Endothelial cell of hepatic sinusoid (primary cell): ENCODE measurements around the gene PSME2.

ENCODE experiments used
- in situ Hi-C: cut with HindIII; loops from 2 replicates; pipeline ENCODE4 v1.10.0; 2017; ENCODE audit warnings: low sequenced_read_pairs

The PSME2 gene

DNA sequence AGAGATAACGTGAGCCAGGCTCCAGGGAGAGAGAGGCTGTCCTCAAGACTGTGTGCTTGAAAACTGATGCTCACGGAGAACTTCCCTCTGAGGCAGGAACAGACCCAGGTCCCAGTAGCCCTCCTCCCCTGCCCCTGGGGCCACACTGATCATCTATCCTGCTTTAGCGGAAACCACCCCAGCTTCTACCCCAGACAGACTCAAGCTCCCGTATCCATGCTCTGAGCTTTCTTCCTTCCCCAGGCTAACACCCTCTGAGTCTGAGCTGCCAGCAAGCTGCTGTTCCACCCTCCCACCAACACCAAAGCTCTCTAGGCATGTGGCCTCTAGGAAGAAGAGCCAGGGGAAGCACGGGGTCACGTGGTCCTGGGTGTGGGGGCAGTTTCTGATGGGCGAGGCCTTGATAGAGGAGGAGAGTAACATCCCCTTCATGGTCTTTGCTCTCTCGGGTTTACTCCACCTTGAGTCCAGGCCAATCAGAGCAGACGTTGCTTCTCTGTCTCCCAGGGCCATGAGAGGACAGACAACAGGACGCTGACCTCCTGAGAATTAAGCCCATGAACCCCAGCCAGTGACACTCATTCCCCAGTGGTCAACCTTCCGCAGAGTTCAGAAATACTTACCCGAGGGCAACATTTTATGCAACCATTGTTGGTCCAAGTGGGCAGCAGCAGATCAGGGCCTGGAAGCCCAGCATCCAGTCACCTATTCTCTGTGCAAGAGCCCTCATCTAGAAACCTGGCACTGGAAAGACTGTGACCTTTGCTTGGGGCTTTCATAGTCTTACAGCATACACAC is 50.9 kb downstream of the PSME2 start:
- in situ Hi-C loops: no loop called here

DNA sequence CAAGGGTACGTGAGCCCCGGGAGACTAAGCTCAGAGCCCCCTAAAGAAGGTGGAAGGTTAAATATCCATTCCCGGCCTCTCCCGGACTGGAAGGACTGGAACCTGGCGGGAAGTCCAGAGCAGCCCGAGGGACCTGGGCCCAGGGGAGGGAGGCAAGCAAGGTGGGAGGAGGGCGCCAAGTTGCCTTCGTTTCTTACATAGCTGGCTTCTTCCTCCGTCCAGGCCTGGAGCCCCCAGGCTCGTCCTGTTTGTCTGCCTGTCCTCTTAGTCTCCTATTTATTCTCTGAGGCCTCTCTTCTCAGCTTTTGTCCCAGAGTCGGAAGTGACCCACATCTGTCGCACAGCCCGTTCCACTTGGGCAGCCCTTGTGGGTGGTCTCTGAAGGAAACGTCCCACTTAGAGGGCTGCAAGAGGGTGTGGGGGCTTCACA is 51.6 kb downstream of the PSME2 start:
- in situ Hi-C loops: no loop called here

DNA sequence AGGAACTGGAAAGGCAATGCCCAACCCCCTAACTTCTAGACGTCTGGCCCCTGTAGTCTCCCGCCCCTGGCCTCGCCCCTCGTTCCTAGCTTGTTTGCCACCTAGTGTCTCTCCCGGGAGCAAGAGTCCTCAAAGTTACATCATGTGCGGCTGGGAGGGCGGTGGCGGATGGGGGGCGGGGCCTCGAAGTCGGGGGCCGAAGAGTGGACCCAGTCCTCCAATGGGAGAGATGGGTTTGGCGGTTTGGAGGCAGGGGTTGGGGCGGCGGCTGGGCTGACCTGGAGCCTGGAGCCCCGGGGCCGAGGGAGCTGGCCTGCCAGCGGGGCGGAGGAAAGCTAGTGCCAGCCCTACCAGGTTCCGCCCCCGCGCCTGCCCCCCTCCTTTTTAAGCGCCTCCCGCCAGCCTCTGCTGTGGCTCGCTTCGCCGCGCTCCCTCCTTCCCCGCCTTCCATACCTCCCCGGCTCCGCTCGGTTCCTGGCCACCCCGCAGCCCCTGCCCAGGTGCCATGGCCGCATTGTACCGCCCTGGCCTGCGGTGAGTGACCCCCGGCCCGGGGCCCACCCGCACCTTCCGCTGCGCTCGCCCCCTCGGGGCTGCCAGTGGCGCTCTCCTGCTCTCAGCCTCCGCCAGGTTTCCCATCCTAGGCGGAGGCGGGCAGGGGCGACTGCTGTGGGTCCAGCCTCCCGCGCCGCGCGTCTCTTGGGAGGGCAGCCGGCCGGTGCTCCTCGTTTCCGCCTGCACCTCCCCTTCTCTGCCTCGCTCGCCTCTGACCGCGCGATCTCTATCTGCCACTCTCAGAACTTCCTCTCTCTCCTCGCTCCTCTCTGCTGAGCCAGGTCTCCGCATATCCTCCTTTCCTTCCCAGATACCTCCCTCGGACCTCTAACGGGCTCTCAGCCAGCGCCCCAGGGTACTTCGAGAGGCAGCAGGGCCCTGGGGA is 52.2 kb downstream of the PSME2 start, which contains the start of gene PCK2:
TSS of gene PCK2 (plus strand) at position 411 of the 940 bp plus-strand sequence. CDS start at position 506, 95 bp downstream.
- in situ Hi-C loops: no loop called here
